ENCODE data around the gene SMC6.

GRCh38 chr2:17617955-17618354 is 135.7 kb downstream of the SMC6 start:
- TF ChIP-seq CTCF (IDR thresholded peaks at IDR 0.05): no peak
- no peak for TF ChIP-seq POLR2A (IDR thresholded peaks at IDR 0.05)

Data from adrenal gland (tissue), 5 donors.